GM19395 (cell line): Measurements from ENCODE around the gene LIPC.
A peak's percentile ranks its signal among the peaks of the same experiment; 100 is the strongest.

Experiments used
- ATAC-seq: cut with Tn5 transposase; IDR thresholded peaks from one replicate; pipeline ENCODE4 v1.9.1; 2021; ENCODE audit warnings: mild to moderate bottlenecking, moderate library complexity; ENCODE audit not compliant: unreplicated experiment

The LIPC gene

GRCh38 chr15:58512522-58512921 lies 80.7 kb downstream of the LIPC start:
- no peak for ATAC-seq

- no peak for ATAC-seq
Observed at GRCh38 chr15:58513008-58513407, 81.2 kb downstream of the LIPC start.

GRCh38 chr15:58513726-58514336 lies 82.0 kb downstream of the LIPC start:
- ATAC-seq, result no peak

GRCh38 chr15:58515807-58516206 lies 84.0 kb downstream of the LIPC start:
- ATAC-seq, result no peak

GRCh38 chr15:58517252-58517681 lies 85.5 kb downstream of the LIPC start:
- no peak for ATAC-seq

GRCh38 chr15:58517682-58518525 lies 86.1 kb downstream of the LIPC start:
- peak; percentile 77 for ATAC-seq

GRCh38 chr15:58518626-58519025 lies 86.8 kb downstream of the LIPC start:
- ATAC-seq, result peak; percentile 29

GRCh38 chr15:58519516-58519915 lies 87.7 kb downstream of the LIPC start:
- ATAC-seq, result no peak

- no peak for ATAC-seq
Observed at GRCh38 chr15:58520464-58520863, 88.7 kb downstream of the LIPC start.

GRCh38 chr15:58520936-58521292 lies 89.1 kb downstream of the LIPC start:
- no peak for ATAC-seq

GRCh38 chr15:58521293-58521991 lies 89.7 kb downstream of the LIPC start:
- no peak for ATAC-seq

GRCh38 chr15:58522391-58522790 lies 90.6 kb downstream of the LIPC start:
- ATAC-seq, result no peak

- ATAC-seq, result no peak
Observed at GRCh38 chr15:58522865-58523264, 91.1 kb downstream of the LIPC start.

GRCh38 chr15:58523634-58524033 lies 91.8 kb downstream of the LIPC start:
- no peak for ATAC-seq

- no peak for ATAC-seq
Observed at GRCh38 chr15:58524247-58524646, 92.5 kb downstream of the LIPC start.

- no peak for ATAC-seq
Observed at GRCh38 chr15:58525991-58526421, 94.2 kb downstream of the LIPC start.

- no peak for ATAC-seq
Observed at GRCh38 chr15:58526647-58527192, 94.9 kb downstream of the LIPC start.

GRCh38 chr15:58527573-58528187 lies 95.9 kb downstream of the LIPC start:
- no peak for ATAC-seq

- no peak for ATAC-seq
Observed at GRCh38 chr15:58528188-58528870, 96.5 kb downstream of the LIPC start.

GRCh38 chr15:58529041-58529440 lies 97.2 kb downstream of the LIPC start:
- no peak for ATAC-seq
